H4 (cell line): Measurements from ENCODE around the gene VPS37B. TPM values are rescaled to one million over a fixed set of nuclear protein-coding genes. Genes with fewer than 3 reads are reported as not detected.

ENCODE experiments used
- total RNA-seq: library from RNA; depleted of rRNA; stranded (reverse); fragments of >200 nt; shearing (Covaris generic); gene quantifications from 2 replicates; pipeline ENCODE4 v1.2.3, GENCODE V29; 2014; rRNA removed

The VPS37B gene
- total RNA-seq, 1 experiment from 2014 or later: 29.2 TPM

Other genes with a start within 250 kb of the VPS37B start
- gene HCAR2, start 192.8 kb downstream of the VPS37B start, total RNA-seq: 0.31 TPM in 1 of 2 replicates, not detected in the other
- gene HCAR3, start 179.3 kb downstream of the VPS37B start, total RNA-seq: not detected in 2 replicates
- not detected in 2 replicates for gene HCAR1, start 165.3 kb downstream of the VPS37B start, total RNA-seq
- 50.6 and 55.4 TPM in 2 replicates for gene DENR, start 143.3 kb downstream of the VPS37B start, total RNA-seq
- 0.25 and 0.35 TPM in 2 replicates for gene CCDC62, start 121.6 kb downstream of the VPS37B start, total RNA-seq
- gene HIP1R, start 60.7 kb downstream of the VPS37B start, total RNA-seq: 22.0 and 25.6 TPM in 2 replicates
- gene ABCB9, start 70.3 kb upstream of the VPS37B start, total RNA-seq: 6.5 and 19.3 TPM in 2 replicates
- 17.5 and 18.1 TPM in 2 replicates for gene OGFOD2, start 79.1 kb upstream of the VPS37B start, total RNA-seq
- 111 and 179 TPM in 2 replicates for gene ARL6IP4, start 84.6 kb upstream of the VPS37B start, total RNA-seq